Stimulated activated CD4-positive, alpha-beta T cell treated with anti-CD3 and anti-CD28 coated beads, TNF-alpha, amount 100 ng/mL, for 48 hours (primary cell): ENCODE data around the gene PNPLA8.
A peak's percentile ranks its signal among the peaks of the same experiment; 100 is the strongest.
"Not testable (repeated sequence)": the region's sequence is repeated elsewhere in the genome, so short reads cannot be mapped to it uniquely, and the experiment has no call there.

Experiments
- DNase-seq, 3 donors: peaks; one replicate each; pipeline ENCODE4 v3.0.0-alpha.2; 2020; ENCODE audit warnings: low read depth in 3 of 3

PNPLA8 gene

DNA sequence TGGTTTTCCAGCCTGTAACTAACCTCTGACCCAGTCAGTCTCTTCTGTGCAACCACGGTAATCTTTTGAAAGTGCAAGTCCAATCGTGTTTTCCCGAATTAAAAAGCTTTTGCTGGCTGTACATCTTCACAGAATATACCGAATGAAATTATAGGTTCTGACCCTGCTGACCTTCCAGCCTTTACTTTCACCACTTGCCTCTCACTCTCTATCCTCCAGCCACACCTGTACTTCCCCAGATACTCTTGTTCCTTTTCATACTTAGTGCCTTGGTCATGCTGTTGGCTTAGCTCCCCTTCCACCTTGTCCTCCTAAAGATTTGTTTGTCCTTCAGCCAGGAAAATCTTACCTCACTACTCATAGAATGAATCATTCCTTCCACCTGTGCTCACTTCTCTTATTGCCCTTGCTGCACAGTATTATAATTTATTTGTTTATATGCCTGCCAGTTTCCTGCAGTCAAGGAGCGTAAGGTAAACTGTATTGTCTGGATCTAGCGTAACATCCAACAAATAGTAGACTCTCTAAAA lies 2.3 kb upstream of the PNPLA8 start:
- DNase-seq = no peak

DNA sequence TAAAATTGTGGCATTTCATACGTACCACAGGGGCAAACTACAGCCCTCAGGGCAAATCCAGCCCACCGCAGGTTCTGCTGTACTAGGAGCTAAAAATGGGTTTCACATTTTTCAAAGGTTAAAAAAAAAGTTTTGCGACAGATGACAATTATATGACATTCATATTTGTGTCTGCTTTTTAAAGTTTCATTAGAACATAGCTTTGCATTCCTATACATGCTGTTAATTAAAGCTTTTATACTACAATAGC lies 758 bp upstream of the PNPLA8 start:
- no peak for DNase-seq

DNA sequence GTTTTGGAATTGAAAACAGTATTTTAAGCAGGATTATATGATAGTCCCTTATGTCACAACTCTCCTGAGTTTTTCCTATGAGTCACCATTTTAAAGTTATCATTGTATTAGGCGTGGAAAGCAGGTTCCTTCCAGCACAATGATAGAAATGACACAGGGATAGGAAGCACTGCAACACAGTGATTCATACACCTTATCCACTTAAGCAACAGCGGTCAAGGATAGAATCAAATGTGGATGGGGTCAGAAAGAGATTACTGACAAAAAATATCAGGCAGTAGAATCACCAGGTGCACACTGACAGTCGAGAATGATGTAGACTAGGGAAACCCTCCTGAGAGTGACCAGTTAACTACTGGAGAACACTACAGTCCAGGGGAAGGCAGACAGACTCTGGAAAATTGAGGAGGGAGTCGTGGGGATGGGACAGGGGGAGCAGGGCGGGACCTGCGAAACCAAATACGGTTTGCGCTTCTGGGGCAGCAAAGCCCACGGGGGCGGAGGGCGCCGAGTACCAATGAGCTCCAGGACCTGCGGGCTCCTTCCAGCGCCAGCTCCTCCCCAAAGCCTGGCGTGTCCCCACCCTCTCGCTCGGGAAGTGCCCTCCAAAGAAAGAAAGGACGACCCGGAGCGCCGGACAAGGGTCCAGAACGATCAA lies 479 bp downstream of the PNPLA8 start:
- DNase-seq = peak in 1 of 3 donors; percentile 32

DNA sequence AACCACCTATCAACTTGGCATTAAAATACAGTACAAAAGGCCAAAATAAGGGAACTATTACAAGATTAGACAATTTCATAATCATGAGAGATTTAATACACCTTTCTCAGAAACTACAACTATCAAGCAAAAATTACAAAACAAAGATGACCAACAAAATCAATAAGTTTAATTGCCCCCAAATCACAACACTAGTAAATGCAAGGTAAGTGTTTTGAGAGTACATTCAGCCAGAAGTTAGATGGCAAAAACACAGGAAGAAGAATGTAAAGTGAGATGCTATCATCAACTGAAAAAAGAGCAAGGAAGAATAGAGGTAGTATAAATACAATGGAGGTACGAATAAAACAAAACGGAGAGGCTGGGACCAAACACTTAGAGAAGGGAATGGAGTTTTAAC lies 3.2 kb downstream of the PNPLA8 start:
- DNase-seq = no peak

DNA sequence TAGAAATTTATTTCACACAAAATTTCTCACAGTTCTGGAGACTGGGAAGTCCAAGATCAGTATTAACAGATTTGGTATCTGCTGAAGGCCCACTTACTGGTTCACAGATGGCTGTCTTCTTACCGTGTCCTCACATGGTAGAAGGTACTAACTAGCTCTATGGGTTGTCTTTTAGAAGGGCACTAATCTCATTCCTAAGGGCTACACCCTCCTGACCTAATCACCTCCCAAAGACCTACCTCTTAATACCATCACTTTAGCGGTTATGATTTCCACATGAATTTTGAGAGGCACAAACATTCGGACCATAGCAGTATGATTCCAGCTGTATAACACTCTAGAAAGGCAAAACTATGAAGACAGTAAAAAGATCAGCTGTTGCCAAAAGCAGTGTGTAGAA lies 8.0 kb downstream of the PNPLA8 start:
- no peak for DNase-seq

DNA sequence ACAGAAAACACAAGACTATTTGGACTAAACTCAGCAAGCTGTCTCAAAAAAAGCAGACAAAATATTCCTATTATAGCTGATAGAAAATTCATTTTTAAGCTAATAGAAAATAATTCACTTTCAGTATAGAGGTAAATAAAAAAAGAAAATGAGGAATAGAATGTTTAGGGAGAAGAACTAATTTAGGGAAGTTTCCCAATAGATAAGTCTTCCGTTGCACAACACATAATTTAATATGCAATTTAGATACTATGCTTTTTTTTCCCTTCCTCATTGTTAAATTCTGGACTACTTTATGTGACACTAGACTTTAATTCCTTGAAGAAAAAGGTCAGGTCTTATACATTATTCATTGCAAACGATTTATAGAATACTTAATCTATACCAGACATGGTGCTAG lies 10.3 kb downstream of the PNPLA8 start:
- no peak for DNase-seq

DNA sequence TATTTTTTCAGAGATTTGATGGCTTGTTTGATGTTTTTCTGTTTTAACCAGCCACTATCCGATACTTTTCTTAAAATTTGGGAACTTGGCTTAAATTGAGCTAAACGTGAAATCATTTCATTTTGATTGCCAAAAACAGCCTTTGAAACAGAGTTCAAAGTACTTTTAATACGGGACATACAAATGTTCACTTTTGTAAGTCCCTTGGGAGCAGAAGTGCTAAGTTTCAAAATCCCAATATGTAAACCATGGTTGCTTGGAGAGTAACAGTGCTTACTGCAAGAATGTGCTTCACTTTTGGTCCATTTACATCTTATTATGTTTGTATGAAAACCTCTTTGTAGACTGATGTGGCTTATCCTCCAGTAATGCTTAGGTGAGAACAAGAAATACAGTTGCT lies 10.9 kb downstream of the PNPLA8 start:
- no peak for DNase-seq

DNA sequence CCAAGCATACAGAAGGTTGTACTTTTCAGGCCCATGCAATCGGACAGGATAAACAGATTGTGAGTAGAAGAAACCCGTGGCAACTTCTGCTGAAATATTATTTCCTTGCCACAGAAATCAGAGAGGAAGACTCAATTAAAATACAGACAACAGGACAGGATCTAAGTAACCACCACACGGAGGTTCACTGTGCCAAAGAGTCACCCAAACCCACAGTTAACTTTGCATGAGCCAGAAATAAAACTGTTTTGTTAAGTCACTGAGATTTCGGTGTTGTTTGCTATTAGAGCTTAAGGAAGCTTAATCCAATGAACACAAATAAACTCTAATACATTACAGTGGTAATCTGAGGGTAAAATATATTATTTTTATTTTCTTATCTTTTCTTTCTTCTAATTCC lies 14.0 kb downstream of the PNPLA8 start:
- DNase-seq = no peak

DNA sequence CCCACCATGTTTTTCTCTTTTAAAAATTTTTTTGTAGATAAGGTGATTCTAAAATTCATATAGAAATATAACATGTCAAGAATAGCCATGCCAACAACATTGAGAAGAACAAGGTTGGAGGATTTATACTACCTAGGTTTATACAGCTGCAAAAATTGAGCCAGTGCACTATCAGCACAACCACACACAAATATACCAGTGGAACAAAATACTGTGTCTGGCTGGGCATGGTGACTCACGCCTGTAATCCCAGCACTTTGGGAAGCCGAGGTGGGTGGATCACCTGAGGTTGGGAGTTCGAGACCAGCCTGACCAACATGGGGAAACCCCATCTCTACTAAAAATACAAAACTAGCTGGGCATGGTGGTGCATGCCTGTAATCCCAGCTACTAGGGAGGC lies 21.4 kb downstream of the PNPLA8 start:
- not testable (repeated sequence) for DNase-seq

DNA sequence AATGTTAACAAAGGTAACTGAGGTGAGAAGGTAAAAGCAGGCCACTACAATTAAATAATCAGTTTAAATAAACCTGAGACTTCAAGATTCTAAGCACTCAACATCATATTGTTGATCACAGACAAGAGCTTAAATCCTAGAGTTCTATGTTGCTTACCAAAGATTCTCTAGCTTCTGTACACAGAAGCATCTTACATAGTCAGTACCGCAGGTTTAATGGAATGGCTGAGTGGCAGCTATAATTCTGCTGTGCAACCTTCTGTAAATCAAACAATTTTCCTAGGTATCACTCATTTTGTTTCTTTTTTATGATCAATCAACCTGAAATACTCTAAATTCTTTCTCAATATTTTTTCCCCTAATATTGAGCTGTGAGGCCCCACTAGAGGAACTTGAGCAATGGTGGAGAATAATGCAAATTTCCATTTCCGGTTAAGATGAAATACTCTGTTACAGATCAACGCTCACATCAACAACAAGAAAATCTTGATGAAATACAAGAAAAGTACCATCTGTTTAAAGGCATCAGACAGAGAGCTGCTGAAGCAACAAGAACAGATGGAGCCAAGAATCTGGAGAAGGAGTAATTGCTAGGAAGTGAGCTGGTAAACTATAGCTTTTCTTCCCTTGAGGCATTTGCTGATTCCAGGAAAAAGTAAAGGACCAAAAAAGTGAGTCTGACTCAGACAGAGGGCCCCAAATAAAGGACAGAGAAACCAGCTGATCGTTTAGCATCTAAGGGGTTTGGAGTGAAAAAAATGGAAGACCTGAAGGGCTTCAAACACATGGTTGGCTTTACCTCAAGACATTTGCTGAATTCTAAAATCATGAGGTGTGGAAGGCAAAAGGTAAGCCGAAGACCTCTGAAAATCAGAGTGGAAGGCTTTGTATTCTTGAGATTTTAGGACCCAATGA lies 22.6 kb downstream of the PNPLA8 start:
- no peak for DNase-seq

DNA sequence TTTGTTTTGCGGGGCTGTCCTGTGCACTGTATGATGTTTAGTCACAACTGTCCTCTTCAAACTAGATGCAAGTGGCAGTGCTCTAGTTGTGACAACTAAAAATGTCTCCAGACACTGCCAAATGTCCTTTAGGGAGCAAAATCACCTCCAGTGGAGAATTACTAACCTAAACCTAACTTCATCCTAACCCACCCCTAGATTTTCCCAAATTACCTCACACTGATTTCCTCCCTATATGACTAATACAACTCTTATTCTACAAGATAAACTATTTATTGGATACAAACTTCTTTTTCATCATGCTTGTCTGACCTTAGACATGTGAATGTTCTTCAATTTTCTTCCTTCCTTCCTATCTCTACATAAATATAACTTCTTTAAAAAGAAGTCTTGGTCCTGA lies 26.4 kb downstream of the PNPLA8 start:
- no peak for DNase-seq

DNA sequence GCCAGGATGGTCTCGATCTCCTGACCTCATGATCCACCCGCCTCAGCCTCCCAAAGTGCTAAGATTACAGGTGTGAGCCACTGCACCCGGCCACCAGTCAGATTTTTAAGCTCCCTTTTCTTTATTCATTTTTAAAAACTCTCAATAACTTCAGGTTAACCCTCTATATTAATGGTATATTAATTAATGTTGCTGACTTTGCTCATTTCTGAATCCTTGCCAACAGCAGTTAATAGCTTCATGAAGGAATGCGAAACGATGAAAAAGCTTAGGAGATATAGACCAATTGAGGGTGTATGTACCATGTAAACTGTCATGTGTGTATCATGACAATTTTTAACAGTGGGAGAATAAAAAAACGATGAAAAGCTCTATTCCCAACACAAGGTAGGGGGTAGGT lies 27.5 kb downstream of the PNPLA8 start:
- DNase-seq = no peak

DNA sequence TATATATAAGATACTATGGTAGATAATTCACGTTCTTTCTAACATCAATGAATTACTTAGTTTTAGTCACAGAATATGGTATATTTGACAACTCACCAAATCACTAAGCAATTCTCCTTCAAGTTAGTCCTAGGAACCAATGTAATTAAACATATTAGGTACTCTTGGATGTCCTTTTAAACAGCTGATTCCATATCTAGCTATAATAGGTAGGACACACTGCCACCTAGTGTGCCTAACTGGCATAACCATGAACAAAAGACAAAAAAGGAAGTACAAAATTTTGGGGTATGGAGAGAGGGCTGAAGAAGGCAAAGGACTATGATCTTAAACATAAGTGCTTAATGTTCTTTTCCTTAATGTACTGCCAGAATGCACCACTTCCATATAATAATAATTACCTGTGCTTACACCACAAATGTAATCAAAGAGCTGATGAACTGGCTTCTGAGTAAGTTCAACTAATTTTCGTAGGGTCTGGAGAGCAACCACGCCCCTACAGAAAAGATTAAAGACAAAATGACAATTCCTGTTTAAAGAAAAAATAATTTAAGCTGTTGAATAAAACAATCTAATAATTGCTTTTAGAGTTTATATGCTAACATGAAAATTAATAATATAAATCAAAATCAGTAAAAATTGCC lies 28.7 kb downstream of the PNPLA8 start:
- DNase-seq = peak in 2 of 3 donors; percentile 9 to 11

DNA sequence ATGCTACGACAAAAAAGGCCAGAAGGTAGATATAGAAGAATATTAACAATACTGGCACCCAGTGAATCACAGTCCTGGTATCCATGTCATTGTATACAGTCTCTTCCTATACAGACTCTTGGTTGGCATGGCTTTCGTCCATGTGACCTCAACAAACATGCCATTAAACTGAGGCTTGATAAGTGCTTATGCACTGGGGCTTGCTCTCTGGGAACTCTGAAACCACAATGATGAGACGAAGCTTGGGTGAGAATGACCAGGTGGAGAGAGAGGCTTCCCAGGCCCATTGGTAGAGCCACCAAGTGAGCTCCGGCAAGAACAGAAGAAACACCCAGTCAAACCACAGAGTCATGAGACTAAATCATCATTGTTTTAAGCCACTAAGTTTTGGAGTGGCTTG lies 33.2 kb downstream of the PNPLA8 start:
- DNase-seq = no peak

DNA sequence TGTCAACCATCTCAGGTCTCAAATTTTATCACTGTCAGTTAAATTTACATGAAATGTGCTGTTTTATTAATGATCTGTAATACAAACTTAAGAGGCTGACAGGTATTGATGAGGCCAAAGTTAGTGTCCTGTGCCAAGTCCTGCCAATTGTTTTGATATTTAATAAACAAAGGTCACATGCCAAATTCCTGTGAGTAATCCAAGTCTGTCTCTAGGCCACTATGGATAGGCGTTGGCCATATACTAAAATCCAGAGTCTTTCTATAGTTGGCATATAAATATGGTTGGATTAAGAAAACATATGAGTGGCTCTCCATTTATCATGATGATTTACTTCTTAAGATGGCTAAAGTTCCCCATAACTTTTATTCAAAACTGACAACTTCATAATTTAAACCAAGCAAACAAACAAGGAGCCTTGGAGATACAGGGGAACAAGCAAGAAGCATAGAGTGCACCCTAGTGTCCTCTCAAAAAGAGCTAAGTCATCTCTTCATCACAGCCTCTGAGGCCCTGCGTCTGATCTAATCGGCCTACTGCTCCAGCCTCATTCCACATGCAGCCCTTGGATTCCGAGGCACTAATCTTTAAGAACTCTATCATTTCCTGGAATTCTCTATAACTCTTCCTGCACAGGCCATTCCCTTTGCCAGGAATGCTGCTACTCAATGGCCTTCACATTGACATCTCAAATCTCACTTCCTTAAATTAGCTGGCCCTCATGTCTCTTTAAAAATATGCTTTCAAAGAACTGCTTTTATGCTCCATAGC lies 37.0 kb downstream of the PNPLA8 start:
- DNase-seq = no peak

DNA sequence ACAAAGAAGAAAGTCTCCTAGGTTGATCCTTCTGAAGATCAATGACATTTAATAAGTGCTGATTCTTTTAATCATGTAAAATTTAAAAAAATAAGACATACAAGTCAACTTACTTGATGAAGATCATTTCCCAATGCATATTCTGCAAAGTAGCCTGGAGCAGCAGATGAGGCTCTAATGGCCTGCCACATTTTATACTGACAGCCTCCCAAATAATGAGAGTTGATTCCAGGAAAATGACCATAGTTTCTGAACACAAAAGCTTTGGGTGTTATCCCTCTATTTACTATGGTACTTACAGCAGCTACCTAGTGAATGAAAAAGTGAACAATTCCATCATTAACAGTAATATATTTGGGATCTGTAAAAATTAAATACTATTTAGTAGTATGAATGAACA lies 38.3 kb downstream of the PNPLA8 start:
- DNase-seq = no peak

DNA sequence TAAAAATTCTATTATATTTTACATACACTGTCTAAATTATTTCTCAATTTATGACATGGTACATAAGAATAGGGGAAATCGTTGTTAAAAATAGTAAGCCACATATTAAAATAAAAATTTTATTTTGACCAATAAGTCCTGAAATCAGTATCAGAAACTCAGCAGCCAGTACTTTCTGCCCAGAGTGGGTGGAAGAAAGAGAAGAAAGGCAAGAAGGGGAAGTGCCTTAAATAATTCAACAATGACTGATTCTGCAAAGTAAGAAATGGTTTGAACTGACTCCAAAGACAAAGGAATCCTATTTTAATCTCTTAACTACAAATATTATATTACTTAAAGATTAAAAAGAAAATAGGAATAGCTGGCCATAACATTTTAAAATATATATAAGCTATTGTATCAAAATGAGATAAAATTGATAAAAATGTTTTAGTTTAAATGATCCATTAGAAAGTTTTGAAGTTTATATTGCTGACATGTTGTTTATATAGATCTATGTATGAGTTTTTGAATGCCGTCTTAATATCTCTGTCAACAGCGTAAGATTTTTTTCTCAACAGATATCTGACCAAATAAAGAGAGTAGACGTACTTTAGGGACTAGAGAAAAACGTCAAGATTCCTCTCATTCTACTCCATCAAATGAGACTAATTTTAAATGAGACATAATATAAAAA lies 39.5 kb downstream of the PNPLA8 start:
- no peak for DNase-seq

DNA sequence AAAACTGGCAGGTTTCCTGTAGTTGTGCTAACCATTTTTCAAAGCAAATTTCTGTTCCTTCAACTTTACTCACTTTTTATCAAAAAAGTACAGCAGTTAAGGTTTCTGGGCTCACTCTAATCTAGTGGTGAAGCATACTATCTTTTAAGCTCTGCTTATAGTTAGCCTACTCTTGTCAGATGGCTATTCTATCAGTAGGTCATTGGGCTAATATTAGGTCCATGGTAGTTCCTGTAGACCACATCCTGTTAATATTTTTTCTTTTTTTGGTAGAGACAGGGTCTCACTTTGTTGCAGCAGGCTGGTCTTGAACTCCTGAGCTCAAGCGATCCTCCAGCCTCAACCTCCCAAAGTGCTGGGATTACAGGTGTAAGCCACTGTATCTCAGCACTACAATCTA lies 41.8 kb downstream of the PNPLA8 start:
- no peak for DNase-seq

DNA sequence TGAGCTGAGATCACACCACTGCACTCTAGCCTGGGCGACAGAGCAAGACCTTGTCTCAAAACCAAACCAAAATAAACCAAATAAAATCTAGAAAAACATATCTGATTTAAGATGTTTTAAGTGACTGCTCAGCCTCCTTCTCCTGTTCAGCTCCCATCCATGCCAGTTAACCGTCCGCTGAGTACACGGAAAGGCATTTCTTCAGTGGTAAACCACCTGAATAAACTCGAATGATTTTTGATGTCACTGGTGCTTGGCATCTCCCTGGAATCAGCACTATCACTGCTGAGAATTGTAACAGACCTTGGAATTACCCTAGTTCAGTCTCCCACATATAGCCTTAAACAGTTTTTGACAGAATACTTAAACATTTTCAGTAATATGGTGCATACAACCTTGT lies 45.6 kb downstream of the PNPLA8 start:
- DNase-seq = no peak

DNA sequence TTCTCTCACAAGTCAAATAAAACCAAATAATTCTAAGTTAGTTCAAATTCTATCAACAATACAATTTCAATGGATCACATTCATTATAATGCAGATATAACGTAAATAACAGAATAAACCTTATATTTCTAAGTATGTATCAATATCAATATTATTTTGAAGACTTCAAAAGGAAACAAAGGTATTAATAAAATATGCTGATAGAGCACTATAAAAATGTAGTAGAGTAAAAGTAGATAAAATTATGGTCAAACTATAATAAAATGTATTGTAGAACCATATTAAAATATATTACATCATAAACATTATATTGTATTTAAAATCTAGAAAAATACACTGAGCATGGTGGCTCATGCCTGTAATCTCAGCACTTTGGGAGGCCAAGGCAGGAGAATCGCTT lies 46.2 kb downstream of the PNPLA8 start:
- DNase-seq = no peak

DNA sequence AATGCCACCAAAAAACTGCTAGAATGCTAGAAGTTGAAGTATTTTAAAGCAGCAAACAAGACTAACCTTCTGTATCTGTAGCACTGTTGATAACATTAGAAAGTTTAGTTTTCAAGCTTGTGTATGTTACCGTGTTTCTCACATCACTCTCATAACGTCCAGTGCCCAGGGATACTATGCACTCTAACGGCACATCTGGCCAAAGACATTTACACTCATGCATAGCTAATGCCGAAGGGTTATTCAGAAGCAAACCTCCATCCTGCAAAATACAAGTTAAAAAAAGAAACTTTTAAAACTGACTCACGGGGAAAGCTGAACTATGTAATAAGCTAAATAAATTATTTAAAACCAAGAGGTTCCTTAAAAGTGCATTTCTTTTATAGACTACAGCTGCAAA lies 46.8 kb downstream of the PNPLA8 start:
- no peak for DNase-seq

DNA sequence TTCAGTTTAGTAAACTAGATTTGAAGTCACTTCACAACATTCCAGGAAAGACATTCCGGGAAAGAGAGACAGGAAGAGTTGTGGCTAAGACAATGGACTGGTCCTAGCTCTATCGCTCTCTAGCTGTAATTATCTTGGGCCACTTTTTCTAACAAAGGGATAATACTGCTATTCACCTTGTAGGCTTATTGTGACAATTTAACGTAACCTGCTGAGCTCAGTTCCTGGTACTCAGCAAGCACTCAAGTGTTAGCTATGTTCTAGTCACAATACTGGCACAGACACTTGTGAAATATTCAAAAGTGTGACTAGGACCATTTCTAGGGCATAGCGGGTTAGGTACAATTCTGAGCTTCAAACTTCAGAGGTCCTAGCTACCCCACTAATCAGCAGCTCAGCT lies 57.7 kb downstream of the PNPLA8 start:
- no peak for DNase-seq
